ENCODE measurements around the gene ANKRD35.
"Not testable (repeated sequence)": the region's sequence is repeated elsewhere in the genome, so short reads cannot be mapped to it uniquely, and the experiment has no call there.

The ANKRD35 gene

GRCh38 chr1:145857170-145857569 is 28.5 kb downstream of the ANKRD35 start:
- no peak for DNase-seq

GRCh38 chr1:145855426-145855948 is 30.2 kb downstream of the ANKRD35 start:
- DNase-seq = no peak

- DNase-seq = no peak
Observed at GRCh38 chr1:145849356-145850160, 36.1 kb downstream of the ANKRD35 start.

- no peak for DNase-seq
Observed at GRCh38 chr1:145847827-145848226, 37.8 kb downstream of the ANKRD35 start.

- peak; percentile 35 for DNase-seq
Observed at GRCh38 chr1:145846201-145846612, 39.5 kb downstream of the ANKRD35 start.

GRCh38 chr1:145845514-145846161 is 40.0 kb downstream of the ANKRD35 start, which contains the start of gene NUDT17:
TSS of gene NUDT17 (plus strand) at chr1:145845630. CDS start at chr1:145845641, 11 bp downstream.
- peak; percentile 66 for DNase-seq

GRCh38 chr1:145845144-145845513 is 40.5 kb downstream of the ANKRD35 start:
- peak; percentile 8 for DNase-seq

- DNase-seq = no peak
Observed at GRCh38 chr1:145843031-145843430, 42.6 kb downstream of the ANKRD35 start.

- no peak for DNase-seq
Observed at GRCh38 chr1:145837656-145838055, 48.0 kb downstream of the ANKRD35 start.

- DNase-seq = not testable (repeated sequence)
Observed at GRCh38 chr1:145830810-145831209, 54.9 kb downstream of the ANKRD35 start.

- DNase-seq = no peak
Observed at GRCh38 chr1:145828367-145829026, 57.2 kb downstream of the ANKRD35 start.

- DNase-seq = no peak
Observed at GRCh38 chr1:145827966-145828365, 57.7 kb downstream of the ANKRD35 start.

GRCh38 chr1:145826030-145826429 is 59.6 kb downstream of the ANKRD35 start:
- DNase-seq = no peak

- DNase-seq = no peak
Observed at GRCh38 chr1:145824499-145824842, 61.2 kb downstream of the ANKRD35 start.

GRCh38 chr1:145823565-145824498 is 61.8 kb downstream of the ANKRD35 start, which contains the start of the genes POLR3C and RNF115:
TSS of gene POLR3C (plus strand) at chr1:145824200. CDS start at chr1:145825777, 1,577 bp downstream.
TSS of gene RNF115 (minus strand) at chr1:145824095. CDS start at chr1:145823873, 222 bp downstream.
- DNase-seq = peak; percentile 91

- not testable (repeated sequence) for DNase-seq
Observed at GRCh38 chr1:145822779-145823331, 62.8 kb downstream of the ANKRD35 start.

GRCh38 chr1:145818095-145818494 is 67.6 kb downstream of the ANKRD35 start:
- DNase-seq = not testable (repeated sequence)

All from CD4-positive, alpha-beta T cell treated with Interleukin-4 for 4 hours (primary cell).